Measurements from ENCODE around the gene TSSK6. TPM values are rescaled to one million over a fixed set of nuclear protein-coding genes. Genes with fewer than 3 reads are reported as not detected.

The TSSK6 gene
- total RNA-seq (2014; rRNA removed; shearing (Covaris generic)) (0.25 and 2.3 TPM in 2 replicates), polyA plus RNA-seq (2016; fragmentation: Nextera tagmentation; extraction: Ambion mirVana) (0.70 and 0.95 TPM in 2 replicates)

DNA sequence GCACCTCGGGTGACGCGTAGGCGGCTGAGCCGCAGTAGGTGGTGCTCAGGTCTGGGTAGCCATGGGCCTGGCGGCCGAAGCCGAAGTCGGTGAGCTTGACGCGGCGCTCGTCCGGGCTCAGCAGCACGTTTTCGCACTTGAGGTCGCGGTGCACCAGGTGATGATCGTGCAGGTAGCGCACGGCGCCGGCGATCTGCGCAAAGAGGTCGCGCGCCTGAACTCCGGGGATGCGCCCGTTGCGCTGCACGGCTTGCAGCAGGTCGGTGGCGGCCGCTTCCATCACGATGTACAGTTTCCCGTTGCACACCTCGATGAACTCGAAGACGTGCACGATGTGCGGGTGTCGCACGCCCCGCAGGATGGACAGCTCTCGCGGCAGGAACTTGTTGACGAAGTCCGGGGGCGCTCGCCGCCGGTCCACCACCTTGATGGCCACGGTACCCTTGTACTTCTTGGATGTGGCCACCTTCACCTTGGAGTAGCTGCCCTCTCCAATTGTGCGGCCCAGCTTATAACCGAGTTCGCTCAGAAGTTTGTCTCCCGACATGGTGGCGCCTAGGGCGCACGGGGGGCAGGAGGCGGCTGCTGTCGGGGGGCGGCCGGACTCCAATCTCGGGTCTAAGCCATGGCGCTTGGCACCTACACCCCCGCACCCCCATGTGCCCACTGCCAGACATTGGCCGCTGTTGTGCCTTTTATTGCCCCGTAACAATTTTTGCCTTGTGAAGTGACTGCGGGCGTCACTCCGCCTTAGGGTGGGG is at the start of gene TSSK6:
Gene TSSK6 (minus strand): TSS at position 668 of the 761 bp plus-strand sequence. CDS start 121 bp downstream, at position 547.
- WGBS, 2 experiments (ENCODE audit: low coverage in 1 of 2, low lambda C conversion rate in 2 of 2, missing lambda C conversion rate in 2 of 2): 85% methylated on average over 68 to 74 of the region's 74 CpGs
- H3K9me2 ChIP-seq (ENCODE audit: insufficient read depth): no peaks in the 10 kb centered on the region
- in situ Hi-C loops (cut with MboI): no loop called here

DNA sequence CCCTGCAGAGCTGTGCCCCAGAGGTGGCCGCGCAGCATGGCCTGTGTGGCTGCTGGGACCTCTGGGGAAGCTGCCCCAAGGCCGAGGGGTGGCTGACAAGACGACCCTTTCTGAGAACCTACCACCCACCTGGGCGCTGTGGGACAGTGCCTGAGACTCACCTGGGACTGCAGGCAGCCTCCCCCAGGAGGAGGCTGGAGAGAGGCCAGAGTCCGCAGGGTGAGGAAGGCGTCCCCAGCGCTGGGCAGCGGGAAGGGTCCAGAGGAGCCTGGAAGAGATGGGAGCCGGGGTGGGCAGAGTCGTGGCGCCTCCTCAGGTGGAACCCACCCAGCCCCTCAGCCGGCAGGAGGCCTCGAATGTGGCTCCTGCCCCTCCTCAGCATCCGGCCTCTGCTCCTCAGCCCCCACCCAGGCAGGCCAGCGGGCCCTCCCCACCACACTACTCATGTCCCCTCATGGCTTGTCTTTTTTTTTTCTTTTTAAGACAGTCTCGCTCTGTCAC is 48.0 kb upstream of the TSSK6 start:
- 96 to 97% methylated on average over 17 of the region's 17 CpGs for WGBS, 2 experiments (ENCODE audit: low coverage in 1 of 2, low lambda C conversion rate in 2 of 2, missing lambda C conversion rate in 2 of 2)
- no peaks in the 10 kb centered on the region for H3K79me2 ChIP-seq (ENCODE audit: insufficient read depth)
- no peaks in the 10 kb centered on the region for H3K4me1 ChIP-seq (ENCODE audit: insufficient read depth)
- in situ Hi-C loops (cut with MboI): no loop called here
- no peak overlapping the region for H2AFZ ChIP-seq
- no peak overlapping the region for H3K9ac ChIP-seq
- no peaks in the 10 kb centered on the region for H3K9me3 ChIP-seq (ENCODE audit: low read depth)
- no peak overlapping the region for H3K4me2 ChIP-seq (ENCODE audit: unreplicated experiment)
- no peak overlapping the region for H3K4me3 ChIP-seq
- no peaks in the 10 kb centered on the region for H3K9me2 ChIP-seq (ENCODE audit: insufficient read depth)
- no peak for DNase-seq
- no peaks in the 10 kb centered on the region for H4K20me1 ChIP-seq (ENCODE audit: insufficient read depth)
- no peak overlapping the region for H3K27ac ChIP-seq
- H3K36me3 ChIP-seq (ENCODE audit: low read depth): no peaks in the 10 kb centered on the region
- TF ChIP-seq EZH2 (IDR thresholded peaks at IDR 0.05; ENCODE audit: insufficient read depth, poor library complexity, severe bottlenecking): no peak
- no peaks in the 10 kb centered on the region for H3F3A ChIP-seq (ENCODE audit: insufficient read depth)
- H3K27me3 ChIP-seq (replicated peaks; ENCODE audit: insufficient read depth): no peaks in the 10 kb centered on the region

More for the DNA sequence above, at the start of gene TSSK6:
- H3K27me3 ChIP-seq (replicated peaks; ENCODE audit: insufficient read depth): no peaks in the 10 kb centered on the region
- peaks cover 9% of the 10 kb centered on the region for H3K4me1 ChIP-seq (ENCODE audit: insufficient read depth)
- peaks cover 40% of the 10 kb centered on the region for H3K79me2 ChIP-seq (ENCODE audit: insufficient read depth)
- TF ChIP-seq EZH2phosphoT487 (IDR thresholded peaks at IDR 0.05; ENCODE audit: insufficient read depth, low read depth): no peak
- no peaks in the 10 kb centered on the region for H3K36me3 ChIP-seq (ENCODE audit: low read depth)
- peak within 1 kb of the TSS; percentile 84 for H2AFZ ChIP-seq
- no peaks in the 10 kb centered on the region for H3F3A ChIP-seq (ENCODE audit: insufficient read depth)
- DNase-seq: no peak
- H3K4me3 ChIP-seq: peak within 1 kb of the TSS; percentile 100
- peak within 1 kb of the TSS; percentile 62 for H3K27ac ChIP-seq
- no peaks in the 10 kb centered on the region for H3K9me3 ChIP-seq (ENCODE audit: low read depth)
- H4K20me1 ChIP-seq (ENCODE audit: insufficient read depth): no peaks in the 10 kb centered on the region
- H3K4me2 ChIP-seq (ENCODE audit: unreplicated experiment): peak within 1 kb of the TSS; percentile 100
- peak within 1 kb of the TSS; percentile 90 for H3K9ac ChIP-seq

DNA sequence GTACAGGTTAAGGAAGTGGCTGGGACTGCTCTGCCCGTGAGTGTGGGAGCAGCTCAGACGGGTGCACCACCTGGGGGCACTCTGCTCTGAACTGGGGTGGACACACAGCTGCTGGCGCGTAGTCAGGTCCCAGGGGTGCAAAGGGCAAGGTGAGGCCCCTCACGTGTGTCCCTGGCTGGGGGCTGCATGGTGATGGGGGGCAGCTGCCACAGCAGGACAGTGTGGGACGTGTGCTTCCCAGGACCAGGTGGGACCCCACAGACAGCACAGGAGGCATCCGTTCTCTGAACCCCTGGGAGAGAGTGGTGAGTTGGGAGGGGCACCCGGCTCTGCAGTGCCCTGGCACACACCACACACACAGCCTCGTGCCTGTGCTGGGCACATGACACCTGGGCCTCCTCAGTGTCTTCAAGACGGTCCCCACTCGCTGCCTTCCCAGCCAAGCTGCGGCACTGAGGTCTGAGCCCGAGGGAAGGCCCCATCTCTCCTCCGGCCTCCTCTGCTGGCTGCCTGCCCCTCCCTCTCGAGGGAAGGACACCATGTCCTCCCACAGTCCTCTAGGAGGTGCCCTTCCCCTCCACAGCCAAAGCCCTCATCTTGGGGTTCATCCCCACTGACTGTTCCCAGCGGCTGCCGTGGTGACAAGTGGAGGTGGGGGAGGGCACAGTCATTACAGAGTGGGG is 47.5 kb upstream of the TSSK6 start:
- Histone ChIP-seq H3K27me3 (replicated peaks; ENCODE audit: insufficient read depth) (no peaks in the 10 kb centered on the region), H2AFZ (no peak overlapping the region), H3K4me1 (ENCODE audit: insufficient read depth) (no peaks in the 10 kb centered on the region), H3K79me2 (ENCODE audit: insufficient read depth) (no peaks in the 10 kb centered on the region), H4K20me1 (ENCODE audit: insufficient read depth) (no peaks in the 10 kb centered on the region), H3K9ac (no peak overlapping the region), H3K9me2 (ENCODE audit: insufficient read depth) (no peaks in the 10 kb centered on the region), H3K9me3 (ENCODE audit: low read depth) (no peaks in the 10 kb centered on the region), H3K36me3 (ENCODE audit: low read depth) (no peaks in the 10 kb centered on the region), H3F3A (ENCODE audit: insufficient read depth) (no peaks in the 10 kb centered on the region), H3K4me3 (no peak overlapping the region), H3K4me2 (ENCODE audit: unreplicated experiment) (no peak overlapping the region), H3K27ac (no peak overlapping the region)
- DNase-seq: no peak
- 73 to 81% methylated on average over 11 to 17 of the region's 17 CpGs for WGBS, 2 experiments (ENCODE audit: low coverage in 1 of 2, low lambda C conversion rate in 2 of 2, missing lambda C conversion rate in 2 of 2)
- TF ChIP-seq EZH2 (IDR thresholded peaks at IDR 0.05; ENCODE audit: insufficient read depth, poor library complexity, severe bottlenecking) (no peak), EZH2phosphoT487 (IDR thresholded peaks at IDR 0.05; ENCODE audit: insufficient read depth, low read depth) (no peak)
- in situ Hi-C loops (cut with MboI): no loop called here

DNA sequence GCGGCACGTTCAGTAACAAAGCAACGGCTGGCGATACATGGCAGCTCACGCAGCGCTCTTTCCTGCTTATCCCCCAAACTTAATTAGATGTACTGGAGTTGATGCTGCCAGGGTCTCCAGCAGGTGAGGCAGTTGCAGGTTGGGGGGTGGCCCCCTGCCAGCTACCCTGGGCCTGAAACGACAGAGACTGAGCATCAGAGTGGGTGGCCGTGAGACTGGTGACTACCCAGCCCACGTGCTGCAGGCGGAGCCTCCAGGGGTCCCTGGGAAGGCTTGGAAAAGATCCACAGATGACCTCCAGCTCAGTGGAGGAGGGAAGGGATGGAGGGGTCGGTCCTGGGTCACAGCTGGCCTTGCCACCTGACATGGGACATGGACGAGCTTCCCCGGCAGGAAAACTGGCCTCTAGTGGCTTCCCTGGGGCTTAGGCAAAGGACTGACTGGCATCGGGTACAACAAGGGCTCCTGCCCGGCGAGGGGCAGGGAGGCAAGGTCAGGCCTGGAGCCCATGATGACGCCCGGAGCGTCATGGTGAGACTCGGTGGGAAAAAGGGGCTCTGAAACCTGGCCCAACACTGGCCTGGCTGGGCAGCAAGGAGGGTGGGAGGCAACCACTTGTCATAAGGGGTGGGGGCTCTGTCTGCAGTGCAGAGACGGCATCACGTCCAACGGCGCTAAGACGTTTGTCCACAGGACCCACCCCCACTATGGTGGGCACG is 46.8 kb upstream of the TSSK6 start:
- H4K20me1 ChIP-seq (ENCODE audit: insufficient read depth): no peaks in the 10 kb centered on the region
- TF ChIP-seq EZH2 (IDR thresholded peaks at IDR 0.05; ENCODE audit: insufficient read depth, poor library complexity, severe bottlenecking): no peak
- TF ChIP-seq EZH2phosphoT487 (IDR thresholded peaks at IDR 0.05; ENCODE audit: insufficient read depth, low read depth): no peak
- H3K9me2 ChIP-seq (ENCODE audit: insufficient read depth): no peaks in the 10 kb centered on the region
- H3K9ac ChIP-seq: no peak overlapping the region
- H3K4me1 ChIP-seq (ENCODE audit: insufficient read depth): no peaks in the 10 kb centered on the region
- no peak overlapping the region for H3K4me2 ChIP-seq (ENCODE audit: unreplicated experiment)
- no peaks in the 10 kb centered on the region for H3K79me2 ChIP-seq (ENCODE audit: insufficient read depth)
- no peaks in the 10 kb centered on the region for H3K36me3 ChIP-seq (ENCODE audit: low read depth)
- WGBS, 2 experiments (ENCODE audit: low coverage in 1 of 2, low lambda C conversion rate in 2 of 2, missing lambda C conversion rate in 2 of 2): 89 to 91% methylated on average over 25 to 26 of the region's 26 CpGs
- no peak overlapping the region for H3K4me3 ChIP-seq
- H3K27ac ChIP-seq: no peak overlapping the region
- no peaks in the 10 kb centered on the region for H3F3A ChIP-seq (ENCODE audit: insufficient read depth)
- H2AFZ ChIP-seq: no peak overlapping the region
- H3K27me3 ChIP-seq (replicated peaks; ENCODE audit: insufficient read depth): no peaks in the 10 kb centered on the region
- in situ Hi-C loops (cut with MboI): no loop called here
- no peak for DNase-seq
- no peaks in the 10 kb centered on the region for H3K9me3 ChIP-seq (ENCODE audit: low read depth)

Data from GM23248 (cell line).